Measurements from ENCODE around the gene CYP4A22.
A peak's percentile ranks its signal among the peaks of the same experiment; 100 is the strongest.

The CYP4A22 gene

DNA sequence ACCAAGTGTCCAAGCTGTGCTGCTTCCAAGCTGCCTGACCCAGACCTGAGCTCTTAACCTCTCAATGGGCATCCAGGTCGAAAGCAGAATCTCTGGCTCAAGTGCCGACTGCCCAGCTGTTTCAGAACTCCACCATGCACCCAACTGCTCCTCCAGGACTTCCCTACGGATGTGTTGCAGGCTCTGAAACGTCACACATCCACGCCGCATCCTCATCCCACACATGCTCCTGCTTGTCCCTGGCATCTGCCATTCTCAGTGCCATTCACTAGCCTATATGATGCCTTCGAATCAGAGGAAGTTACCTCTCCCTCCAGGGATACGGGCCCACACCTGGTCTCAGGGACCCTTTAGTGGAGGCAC is 41.4 kb downstream of the CYP4A22 start:
- TF ChIP-seq, protein P1, sequence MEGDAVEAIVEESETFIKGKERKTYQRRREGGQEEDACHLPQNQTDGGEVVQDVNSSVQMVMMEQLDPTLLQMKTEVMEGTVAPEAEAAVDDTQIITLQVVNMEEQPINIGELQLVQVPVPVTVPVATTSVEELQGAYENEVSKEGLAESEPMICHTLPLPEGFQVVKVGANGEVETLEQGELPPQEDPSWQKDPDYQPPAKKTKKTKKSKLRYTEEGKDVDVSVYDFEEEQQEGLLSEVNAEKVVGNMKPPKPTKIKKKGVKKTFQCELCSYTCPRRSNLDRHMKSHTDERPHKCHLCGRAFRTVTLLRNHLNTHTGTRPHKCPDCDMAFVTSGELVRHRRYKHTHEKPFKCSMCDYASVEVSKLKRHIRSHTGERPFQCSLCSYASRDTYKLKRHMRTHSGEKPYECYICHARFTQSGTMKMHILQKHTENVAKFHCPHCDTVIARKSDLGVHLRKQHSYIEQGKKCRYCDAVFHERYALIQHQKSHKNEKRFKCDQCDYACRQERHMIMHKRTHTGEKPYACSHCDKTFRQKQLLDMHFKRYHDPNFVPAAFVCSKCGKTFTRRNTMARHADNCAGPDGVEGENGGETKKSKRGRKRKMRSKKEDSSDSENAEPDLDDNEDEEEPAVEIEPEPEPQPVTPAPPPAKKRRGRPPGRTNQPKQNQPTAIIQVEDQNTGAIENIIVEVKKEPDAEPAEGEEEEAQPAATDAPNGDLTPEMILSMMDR (IDR thresholded peaks at IDR 0.05; ENCODE audit: extremely low read depth, missing control alignments), result no peak

DNA sequence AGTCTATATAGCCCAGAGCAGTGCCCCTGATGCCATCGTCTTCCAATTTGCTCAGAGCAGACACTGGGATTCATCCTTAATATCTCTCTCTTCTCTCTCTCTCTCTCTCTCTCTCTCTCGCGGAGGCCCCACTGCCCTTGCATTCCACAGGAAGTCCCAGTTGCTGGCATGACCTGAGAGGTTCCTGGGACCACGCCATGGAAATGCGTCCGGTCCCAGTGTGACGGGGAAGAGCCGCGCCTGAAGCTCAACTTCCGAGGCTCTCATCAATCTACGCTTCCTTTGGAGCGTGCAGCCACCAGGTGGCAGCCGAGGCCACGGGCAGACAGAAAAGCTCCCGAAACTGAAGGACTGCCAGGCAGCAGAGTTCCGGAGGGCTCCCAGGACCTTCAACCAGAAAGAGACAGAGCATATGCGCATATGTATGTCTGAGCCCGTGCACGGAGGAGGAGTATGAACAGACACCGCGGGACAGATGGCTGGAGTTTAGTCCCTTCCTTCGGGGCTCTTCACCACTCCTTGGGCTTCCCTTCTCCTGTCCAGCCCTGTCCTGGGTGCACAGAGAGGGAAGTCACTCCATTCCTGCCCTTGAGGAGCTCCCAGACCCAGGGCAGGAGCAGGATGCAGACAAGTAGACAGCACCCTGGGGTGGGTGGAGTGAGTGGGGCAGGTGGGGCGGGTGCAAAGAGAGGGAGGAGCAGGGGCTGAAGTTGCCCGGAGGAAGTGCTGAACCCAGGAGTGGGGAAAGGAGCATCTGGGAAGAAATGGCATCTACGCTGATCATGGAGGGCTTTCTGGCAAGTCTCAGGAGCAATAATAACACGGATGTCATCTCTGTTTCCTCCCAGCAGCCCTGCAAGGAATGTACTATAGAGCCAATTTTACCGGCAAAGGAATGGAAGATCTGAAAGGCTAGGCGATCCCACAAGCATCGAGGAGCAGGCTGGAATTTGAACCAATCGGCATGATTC is 42.1 kb downstream of the CYP4A22 start:
- TF ChIP-seq, protein P1 (IDR thresholded peaks at IDR 0.05; ENCODE audit: extremely low read depth, missing control alignments), result peak; percentile 92

More for the DNA sequence above, 41.4 kb downstream of the CYP4A22 start:
- no peak for DNase-seq (ENCODE audit: low spot score)

DNA sequence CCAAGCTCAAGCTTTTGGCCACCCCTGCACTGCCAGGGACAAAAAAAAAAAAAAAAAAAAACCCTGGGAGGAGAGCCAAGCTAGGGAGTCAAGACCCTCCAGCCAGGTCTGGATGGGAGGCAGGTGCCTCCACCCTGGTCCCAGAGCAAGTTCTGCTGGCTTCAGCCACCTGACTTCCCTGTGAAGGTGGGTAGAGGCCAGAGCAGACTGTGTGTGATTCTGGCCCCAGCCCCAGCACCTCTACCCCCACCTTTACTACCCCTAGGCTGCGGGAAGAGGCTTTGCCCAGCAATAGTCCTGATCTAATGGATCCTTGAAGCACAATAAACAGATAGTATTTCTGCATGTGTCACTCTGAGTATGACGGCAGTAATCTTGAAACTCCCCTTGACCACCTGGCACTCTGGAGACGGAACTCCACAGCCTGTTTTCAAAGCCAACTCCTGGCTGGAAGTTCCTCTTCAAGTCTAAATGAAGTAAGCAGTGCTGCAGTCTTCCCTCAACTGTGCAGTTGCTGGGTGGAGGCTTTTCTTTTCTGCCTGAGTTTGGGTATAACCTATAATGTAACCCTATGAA is 42.8 kb downstream of the CYP4A22 start:
- no peak for DNase-seq (ENCODE audit: low spot score)
- TF ChIP-seq, protein P1 (IDR thresholded peaks at IDR 0.05; ENCODE audit: extremely low read depth, missing control alignments), result no peak

More for the DNA sequence above, 42.1 kb downstream of the CYP4A22 start:
- DNase-seq (ENCODE audit: low spot score), result peak; percentile 85

DNA sequence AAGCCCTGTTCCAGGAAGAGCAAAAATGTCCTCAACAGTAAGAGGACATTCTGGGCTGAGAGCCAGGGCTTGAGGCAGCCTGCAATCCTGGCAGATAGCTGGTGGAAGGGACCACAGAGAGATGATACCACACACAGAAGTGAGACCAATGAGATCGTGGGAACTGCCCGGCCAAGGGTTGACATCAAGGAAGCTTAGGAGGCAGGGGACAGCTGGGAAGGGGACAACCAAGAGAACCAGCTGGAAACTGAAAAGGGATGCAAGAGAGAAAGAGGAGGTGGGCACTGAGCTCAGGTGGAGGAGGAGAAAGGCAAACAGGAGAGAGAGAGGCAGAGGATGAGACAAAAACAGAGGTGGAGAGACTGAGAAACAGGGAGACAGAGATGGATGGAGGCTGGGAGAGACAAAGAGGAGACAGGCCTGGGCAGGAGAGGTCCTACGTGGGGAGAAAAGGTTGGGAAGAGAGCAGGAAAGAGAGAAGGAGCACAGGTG is 43.4 kb downstream of the CYP4A22 start:
- no peak for DNase-seq (ENCODE audit: low spot score)
- TF ChIP-seq, protein P1 (IDR thresholded peaks at IDR 0.05; ENCODE audit: extremely low read depth, missing control alignments), result no peak

DNA sequence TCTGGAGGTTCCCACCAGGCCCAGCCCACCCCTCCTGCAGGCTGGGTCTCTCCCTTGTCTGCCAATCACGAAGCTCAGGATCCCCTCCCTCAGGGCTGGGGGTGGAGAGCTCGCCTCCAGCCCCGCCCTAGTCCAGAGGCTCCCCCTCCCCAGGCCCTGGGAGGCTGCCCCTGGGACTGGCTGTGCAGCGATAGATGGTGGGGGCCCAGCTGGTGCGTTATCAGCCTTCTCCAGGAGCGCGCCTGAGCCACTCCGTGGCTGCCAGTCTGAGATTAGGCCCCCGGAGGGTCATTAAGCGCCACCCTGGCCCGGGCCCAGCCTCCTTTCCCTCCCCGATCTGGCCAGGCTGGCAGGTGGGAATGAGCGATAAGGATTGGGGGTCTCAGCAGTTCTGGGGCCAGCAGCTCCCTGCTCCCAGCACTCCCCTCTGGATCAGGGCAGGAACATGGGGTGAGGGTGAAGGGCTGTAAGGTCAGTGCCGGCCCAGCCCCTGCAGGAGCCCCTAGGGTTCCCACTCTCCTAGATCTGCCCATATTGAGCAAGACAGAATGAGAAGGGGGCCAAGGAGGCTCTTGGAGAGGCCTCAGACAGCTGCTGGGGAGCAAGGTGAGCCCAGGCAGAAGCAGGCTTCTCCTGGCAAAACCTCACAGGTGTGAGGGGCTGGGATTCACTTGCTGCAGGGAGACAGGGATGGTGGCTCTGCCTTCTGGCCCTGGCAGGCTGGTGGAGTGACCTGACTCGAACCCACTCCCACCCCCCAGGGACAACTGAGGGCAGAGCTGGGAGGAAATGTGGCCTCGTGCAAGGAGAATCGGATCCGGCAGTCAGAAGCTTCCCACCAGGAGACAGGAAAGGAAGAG is 44.1 kb downstream of the CYP4A22 start:
- DNase-seq (ENCODE audit: low spot score), result no peak
- TF ChIP-seq, protein P1 (IDR thresholded peaks at IDR 0.05; ENCODE audit: extremely low read depth, missing control alignments), result no peak

DNA sequence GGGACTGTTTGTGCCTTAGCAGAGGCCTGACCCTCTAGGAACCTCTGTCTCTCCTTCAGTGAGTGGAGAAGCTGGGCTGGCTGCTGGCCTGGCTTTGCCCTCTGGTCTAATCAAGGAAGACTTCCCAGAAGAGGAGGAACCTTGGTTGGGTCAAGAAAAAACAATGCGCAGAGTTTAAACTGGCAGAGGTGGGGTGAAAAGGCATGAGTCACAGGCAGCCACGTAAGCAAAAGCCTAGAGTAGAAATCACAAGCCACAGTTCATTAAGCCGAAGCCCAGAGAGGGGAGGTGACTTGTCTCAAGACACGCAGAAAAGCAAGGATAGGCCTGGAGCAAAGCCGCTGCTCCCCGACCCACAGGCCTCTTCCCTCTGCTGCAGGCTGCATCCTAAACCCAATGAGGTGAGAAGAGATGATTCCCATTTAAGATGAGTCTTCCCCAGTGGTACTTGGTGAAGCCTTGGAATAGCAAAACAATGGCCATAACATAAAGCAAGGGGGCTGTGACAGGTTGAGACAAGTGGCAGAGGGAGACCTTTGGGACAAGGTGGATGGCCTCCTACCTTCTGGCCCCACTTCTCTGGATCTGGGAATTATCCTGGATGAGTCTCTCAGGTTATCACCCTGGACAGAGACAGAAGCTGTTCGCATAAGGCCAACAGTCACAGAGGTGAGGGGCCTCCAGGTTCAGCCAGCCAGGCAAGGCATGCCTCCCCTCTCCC is 44.9 kb downstream of the CYP4A22 start:
- DNase-seq (ENCODE audit: low spot score), result no peak
- TF ChIP-seq, protein P1 (IDR thresholded peaks at IDR 0.05; ENCODE audit: extremely low read depth, missing control alignments), result no peak
